HG02970 (cell line): ENCODE results near the gene CSGALNACT2.

ENCODE experiments used
- ATAC-seq: cut with Tn5 transposase; IDR thresholded peaks from one replicate; pipeline ENCODE4 v1.9.1; 2021; ENCODE audit warnings: mild to moderate bottlenecking, moderate library complexity, moderate number of reproducible peaks; ENCODE audit not compliant: unreplicated experiment, low FRiP score

The CSGALNACT2 gene

DNA sequence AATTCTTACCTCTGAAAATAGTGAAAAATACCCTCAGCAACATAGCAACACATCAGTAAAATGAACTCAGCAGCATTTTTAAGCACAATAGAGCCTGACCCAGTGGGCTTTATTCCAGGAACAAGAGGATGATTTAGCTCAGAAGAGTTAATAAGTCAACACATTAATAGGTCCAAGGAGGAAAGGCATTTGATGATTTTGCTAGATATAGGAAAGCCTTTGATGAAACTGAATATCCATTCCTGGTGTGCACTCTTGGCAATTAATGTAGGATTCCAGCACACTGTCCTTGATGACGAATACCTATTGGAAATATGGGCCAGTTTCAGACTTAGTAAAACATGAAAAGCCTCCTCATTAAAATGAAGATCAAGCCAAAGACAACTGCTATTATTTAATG, 86.1 kb downstream of the CSGALNACT2 start:
- ATAC-seq, result no peak

GRCh38 chr10:43225004-43225786, 87.0 kb downstream of the CSGALNACT2 start:
- no peak for ATAC-seq

GRCh38 chr10:43225787-43226153, 87.5 kb downstream of the CSGALNACT2 start:
- no peak for ATAC-seq

DNA sequence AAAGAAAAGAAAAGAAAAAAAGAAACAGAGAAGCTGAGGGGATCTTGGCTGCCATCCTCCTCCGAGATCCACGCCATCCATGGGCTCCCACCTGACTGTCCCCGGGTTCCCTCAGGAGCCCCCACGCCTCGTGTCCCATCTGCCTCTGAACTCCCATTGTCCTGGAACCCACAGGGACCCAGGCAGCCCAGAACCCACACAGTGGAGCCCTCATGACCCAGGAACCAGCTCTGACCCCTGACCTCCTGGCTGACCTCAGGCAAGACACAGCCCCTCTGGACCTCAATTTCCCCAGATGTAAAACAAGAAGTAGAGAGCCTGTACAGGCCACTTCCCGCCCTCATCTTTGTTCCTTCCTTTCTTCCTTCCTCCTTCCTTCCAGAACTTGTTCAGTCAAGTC, 88.2 kb downstream of the CSGALNACT2 start:
- ATAC-seq, result no peak

DNA sequence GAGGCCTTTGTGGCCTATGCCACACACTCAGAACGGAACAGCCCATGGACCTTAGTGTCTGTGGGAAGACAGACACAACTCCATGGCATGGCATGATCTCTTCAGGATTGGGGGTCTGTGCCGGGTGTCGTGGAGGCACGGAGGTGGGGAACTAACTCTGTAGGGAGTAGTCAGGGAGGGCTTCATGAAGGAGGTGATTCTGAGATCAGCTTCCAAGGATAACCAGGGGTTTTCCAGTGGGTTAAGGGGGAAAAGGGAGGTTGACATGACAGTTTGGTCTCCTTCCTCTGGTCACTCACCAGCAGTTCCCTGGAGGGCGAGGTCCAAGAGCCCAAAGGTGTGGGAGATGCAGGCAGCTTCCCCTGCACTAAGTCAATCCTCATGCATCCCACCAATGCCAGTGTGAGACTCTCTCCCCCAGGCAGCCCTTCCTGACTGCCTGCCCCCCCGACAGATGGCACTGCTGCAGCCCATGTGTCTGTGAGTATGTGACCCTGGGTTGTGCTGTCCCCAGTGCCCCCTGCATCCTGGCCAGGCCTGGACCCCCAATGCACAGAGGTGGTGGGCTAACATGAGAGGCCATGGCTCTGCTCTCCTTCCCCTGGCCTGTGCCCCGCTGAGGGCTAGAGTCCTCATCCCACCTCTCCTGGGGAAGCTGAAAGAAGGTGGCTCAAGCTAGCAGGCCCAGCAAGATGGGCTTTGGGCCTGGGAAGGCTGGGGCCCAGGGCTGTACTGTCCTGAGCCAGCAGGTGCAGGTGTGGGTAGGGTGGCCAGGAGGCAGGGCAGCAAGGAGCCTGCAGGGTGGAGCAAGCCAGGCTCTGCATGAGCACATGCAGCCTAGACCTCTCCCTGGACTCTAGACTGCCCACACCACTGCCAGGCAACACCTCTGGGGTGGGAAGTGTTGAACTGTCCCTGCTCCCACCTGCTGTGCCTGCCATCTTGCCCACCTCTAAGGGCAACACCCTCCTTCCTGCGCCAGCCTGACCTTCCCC, 88.9 kb downstream of the CSGALNACT2 start:
- ATAC-seq, result no peak

- no peak for ATAC-seq
Measured at GRCh38 chr10:43227911-43228782, 89.9 kb downstream of the CSGALNACT2 start.

GRCh38 chr10:43228783-43229207, 90.5 kb downstream of the CSGALNACT2 start:
- no peak for ATAC-seq

DNA sequence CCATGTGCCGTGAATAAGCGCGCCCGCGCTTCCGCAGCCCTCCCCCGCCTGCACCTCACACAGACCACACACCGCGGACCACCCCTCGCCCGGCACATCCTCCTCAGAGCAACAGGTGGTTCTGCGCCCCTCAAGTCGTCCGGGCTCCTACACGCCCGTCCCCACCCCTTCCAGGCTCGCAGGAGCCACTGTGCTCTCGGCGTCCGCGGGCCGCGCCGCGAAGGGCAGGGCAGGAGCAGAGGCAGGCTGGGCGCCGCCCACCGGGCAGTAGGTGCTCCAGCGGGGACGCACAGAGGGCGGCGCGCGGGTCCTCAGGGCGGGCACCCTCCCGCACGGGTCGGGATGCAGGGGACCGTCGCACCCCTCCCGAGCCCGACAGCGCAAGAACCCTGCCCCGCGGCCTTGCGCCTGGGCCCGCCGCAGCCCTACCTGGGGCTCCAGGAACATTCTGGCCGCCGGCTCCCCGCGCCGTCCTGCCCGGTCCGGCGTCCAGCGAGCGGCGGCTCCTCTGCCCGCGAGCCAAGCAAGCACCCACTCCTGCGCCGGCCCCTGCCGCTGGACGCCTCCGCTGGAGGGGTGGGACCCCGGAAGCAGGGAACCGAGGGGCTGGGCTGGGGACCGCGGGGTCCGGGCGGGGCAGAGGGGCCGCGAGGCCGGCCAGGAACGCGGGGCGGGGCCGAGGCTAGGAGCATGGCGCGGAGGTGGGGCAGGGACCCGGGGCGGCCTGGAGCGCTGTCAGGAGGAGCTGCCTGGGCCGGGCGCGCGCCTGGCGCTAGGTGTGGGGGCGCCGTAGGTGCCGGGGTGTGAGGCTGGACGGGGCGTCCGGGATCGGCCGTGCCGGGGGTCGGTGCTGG, 91.2 kb downstream of the CSGALNACT2 start:
- no peak for ATAC-seq

GRCh38 chr10:43230101-43230908, 92.1 kb downstream of the CSGALNACT2 start:
- no peak for ATAC-seq

DNA sequence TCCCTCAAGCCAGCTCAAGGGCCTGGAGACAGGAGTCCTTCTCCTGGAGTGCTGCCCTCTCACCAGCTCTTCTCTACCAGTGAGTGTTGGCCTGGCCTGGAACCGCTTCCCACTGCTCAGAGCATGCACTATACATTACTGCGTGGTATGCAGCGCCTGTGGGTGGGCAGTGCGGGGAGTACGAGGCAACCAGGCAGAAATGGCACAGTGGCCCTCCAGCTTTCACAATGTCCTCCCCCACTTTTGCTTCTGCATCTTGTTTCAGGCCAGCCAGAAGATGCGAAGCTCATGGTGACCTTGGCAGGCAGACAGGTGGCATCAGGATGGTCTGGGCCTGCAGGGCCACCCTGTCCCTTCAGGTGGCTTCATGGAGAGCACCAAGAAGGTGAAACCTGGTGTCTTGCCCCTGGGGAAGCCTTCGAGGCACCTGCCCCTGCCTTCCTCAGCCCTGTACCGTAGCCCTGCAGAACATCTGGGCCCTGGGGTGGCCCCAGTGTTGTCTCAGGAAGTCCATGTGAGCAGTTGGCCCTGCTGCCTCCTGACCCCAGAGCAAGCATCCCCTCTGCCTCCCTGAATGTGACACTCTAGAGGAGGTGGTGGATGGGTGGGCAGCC, 92.8 kb downstream of the CSGALNACT2 start:
- ATAC-seq, result no peak

- no peak for ATAC-seq
Measured at GRCh38 chr10:43231523-43232078, 93.4 kb downstream of the CSGALNACT2 start.

DNA sequence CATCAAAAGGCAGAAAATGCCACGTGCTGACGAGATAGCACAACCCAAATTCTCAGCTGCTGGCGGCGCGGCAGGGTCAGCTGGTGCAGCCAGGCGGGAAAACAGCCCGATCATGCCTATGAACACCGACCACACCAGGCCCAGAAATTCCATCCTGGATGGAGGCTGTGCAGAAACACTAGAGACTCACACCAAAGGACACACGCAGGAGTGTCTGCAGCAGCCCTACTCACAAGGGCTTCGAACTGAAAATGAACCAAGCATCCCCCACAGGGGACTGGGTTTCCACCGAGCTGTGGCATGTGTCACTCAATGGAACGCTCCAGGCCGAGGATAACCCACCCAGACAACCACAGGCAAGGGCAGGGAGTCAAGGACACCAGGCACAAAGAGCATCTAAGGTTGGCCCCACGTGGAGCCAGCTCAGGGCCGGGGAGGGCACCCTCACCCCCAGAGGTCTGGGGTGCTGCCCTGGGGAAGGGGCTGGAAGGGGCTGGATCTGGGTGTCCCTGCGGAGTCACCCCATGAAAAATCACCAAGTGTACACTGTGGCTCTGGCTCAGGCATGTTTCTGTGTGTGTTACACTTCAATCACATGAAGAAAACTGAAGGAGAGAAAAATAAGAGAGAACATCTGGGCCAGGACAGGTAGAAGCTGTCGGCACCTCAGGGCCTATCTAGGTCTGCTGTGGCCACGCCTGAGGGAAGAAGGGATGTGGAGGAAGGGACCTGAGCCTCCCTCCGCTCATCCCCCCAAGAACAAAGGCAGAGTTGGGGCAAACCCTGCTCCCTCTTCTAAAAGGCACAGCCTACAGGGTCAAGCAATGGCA, 95.6 kb downstream of the CSGALNACT2 start:
- ATAC-seq, result no peak

GRCh38 chr10:43234471-43235041, 96.3 kb downstream of the CSGALNACT2 start:
- ATAC-seq, result no peak
